Measurements from ENCODE around the gene ANKRD29. TPM values are rescaled to one million over a fixed set of nuclear protein-coding genes. Genes with fewer than 3 reads are reported as not detected.

ANKRD29 gene
- total and polyA plus RNA-seq, 8 donors, result 1.2 to 150 (median 10.6) TPM

DNA sequence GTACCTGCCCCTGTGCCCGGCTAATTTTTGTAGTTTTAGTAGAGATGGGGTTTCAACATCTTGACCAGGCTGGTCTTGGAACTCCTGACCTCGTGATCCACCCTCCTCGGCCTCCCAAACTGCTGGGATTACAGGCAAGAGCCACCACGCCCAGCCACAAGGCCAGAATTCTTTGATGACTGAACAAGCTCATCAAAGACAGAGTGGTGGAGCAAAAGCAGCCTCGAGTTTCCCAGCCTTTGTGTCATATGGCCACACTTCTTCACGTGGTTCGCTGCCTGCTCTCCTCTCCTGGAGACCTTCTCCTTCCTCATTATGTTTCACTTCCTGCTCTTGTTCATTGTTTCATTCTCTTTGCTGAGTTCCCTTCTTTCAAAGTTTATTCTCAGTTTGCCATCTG, 66.5 kb downstream of the ANKRD29 start:
- Histone ChIP-seq H3K27ac (no peak overlapping the region), H3K4me1 (peaks cover 0 to 11% (median 5%) of the 10 kb centered on the region in 4 donors), H3K4me3 (no peak overlapping the region), H3K27me3 (no peaks in the 10 kb centered on the region), H3K36me3 (no peaks in the 10 kb centered on the region), H3K9me3 (no peaks in the 10 kb centered on the region)
- WGBS, 5 donors, result 73 to 88% (median 78%) methylated on average over 6 to 7 of the region's 7 CpGs
- no peak for DNase-seq
- intact Hi-C loops (cut with DNase I; ENCODE audit: low total_unique reads), result no loop called here
- TF ChIP-seq POLR2A (IDR thresholded peaks at IDR 0.05), result no peak

DNA sequence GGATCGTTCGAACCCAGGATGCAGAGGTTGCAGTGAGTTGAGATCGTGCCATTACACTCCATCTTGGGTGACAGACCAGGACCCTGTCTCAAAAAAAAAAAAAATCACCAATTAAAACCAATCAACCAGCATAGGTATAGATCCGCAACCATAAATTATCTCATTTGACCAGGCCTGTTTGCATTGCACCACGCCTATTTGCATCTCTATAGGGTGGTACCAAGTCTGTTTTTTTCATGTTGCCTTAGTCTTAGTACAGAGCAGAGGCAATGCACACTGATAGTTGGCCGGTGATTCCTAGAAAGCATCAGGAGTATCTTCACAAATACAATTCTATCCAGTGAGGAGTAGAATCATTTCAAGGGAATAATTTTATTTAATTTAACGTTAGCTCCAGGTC, 67.1 kb downstream of the ANKRD29 start:
- peaks cover 0 to 11% (median 6%) of the 10 kb centered on the region in 4 donors for H3K4me1 ChIP-seq
- 84 to 93% (median 86%) methylated on average over 7 of the region's 7 CpGs for WGBS, 5 donors
- TF ChIP-seq POLR2A (IDR thresholded peaks at IDR 0.05) (no peak), POLR2AphosphoS5 (IDR thresholded peaks at IDR 0.05) (no peak), EP300 (IDR thresholded peaks at IDR 0.05) (no peak)
- TF ChIP-seq, protein P1, sequence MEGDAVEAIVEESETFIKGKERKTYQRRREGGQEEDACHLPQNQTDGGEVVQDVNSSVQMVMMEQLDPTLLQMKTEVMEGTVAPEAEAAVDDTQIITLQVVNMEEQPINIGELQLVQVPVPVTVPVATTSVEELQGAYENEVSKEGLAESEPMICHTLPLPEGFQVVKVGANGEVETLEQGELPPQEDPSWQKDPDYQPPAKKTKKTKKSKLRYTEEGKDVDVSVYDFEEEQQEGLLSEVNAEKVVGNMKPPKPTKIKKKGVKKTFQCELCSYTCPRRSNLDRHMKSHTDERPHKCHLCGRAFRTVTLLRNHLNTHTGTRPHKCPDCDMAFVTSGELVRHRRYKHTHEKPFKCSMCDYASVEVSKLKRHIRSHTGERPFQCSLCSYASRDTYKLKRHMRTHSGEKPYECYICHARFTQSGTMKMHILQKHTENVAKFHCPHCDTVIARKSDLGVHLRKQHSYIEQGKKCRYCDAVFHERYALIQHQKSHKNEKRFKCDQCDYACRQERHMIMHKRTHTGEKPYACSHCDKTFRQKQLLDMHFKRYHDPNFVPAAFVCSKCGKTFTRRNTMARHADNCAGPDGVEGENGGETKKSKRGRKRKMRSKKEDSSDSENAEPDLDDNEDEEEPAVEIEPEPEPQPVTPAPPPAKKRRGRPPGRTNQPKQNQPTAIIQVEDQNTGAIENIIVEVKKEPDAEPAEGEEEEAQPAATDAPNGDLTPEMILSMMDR (IDR thresholded peaks at IDR 0.05), result no peak
- no peak for DNase-seq
- H3K36me3 ChIP-seq, result no peaks in the 10 kb centered on the region
- H3K27me3 ChIP-seq, result no peaks in the 10 kb centered on the region
- H3K27ac ChIP-seq, result no peak overlapping the region
- H3K9me3 ChIP-seq, result no peaks in the 10 kb centered on the region
- intact Hi-C loops (cut with DNase I; ENCODE audit: low total_unique reads), result no loop called here
- no peak overlapping the region for H3K4me3 ChIP-seq

DNA sequence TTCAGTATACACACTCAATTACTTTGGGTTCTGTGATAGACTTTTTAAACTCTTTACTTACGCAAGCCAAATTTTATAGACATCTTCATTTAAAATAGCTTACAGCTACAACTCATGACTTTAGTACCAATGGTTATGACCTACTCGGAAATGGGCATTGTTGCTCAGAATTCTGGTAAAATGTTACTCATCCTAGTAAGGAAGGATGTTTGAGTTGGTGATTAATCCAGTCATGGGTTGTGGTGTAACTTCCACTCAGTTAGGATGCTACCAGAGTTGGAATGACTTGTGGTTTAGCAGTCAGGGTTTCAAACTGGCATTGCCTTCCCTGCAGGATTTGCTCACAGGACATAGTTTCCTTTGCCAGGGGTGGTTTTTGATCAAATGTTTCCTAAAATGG, 69.0 kb downstream of the ANKRD29 start:
- intact Hi-C loops (cut with DNase I; ENCODE audit: low total_unique reads), result no loop called here
- H3K36me3 ChIP-seq, result no peaks in the 10 kb centered on the region
- H3K4me3 ChIP-seq, result no peak overlapping the region
- peaks cover 0 to 11% (median 6%) of the 10 kb centered on the region in 4 donors for H3K4me1 ChIP-seq
- H3K9me3 ChIP-seq, result no peaks in the 10 kb centered on the region
- H3K27ac ChIP-seq, result no peak overlapping the region
- TF ChIP-seq, protein P1 (IDR thresholded peaks at IDR 0.05), result no peak
- TF ChIP-seq EP300 (IDR thresholded peaks at IDR 0.05) (no peak), POLR2AphosphoS5 (IDR thresholded peaks at IDR 0.05) (no peak), POLR2A (IDR thresholded peaks at IDR 0.05) (no peak)
- H3K27me3 ChIP-seq, result no peaks in the 10 kb centered on the region
- WGBS, 5 donors, result 84 to 96% (median 91%) methylated on average over 2 of the region's 2 CpGs
- DNase-seq, result no peak

DNA sequence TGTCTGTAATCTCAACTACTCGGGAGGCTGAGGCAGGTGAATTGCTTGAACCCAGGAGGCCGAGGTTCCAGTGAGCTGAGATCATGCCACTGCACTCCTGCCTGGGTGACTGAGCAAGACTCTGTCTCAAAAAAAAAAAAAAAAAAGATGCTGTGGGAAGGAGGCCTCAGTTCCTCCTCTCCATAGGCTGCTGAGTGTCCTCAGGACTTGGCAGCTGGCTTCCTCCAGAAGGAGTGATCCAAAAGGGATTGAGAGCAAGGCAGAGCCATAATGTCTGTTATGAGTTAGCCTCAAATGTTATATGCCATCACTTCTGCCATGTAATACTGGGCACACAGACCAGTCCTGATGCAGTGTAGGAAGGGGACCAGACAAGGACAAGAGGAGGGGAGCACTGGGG, 69.8 kb downstream of the ANKRD29 start:
- TF ChIP-seq, protein P1 (IDR thresholded peaks at IDR 0.05), result no peak
- no peak for TF ChIP-seq POLR2A (IDR thresholded peaks at IDR 0.05)
- TF ChIP-seq EP300 (IDR thresholded peaks at IDR 0.05), result no peak
- no peak for TF ChIP-seq POLR2AphosphoS5 (IDR thresholded peaks at IDR 0.05)
- 89 to 100% (median 99%) methylated on average over 2 of the region's 2 CpGs for WGBS, 5 donors

DNA sequence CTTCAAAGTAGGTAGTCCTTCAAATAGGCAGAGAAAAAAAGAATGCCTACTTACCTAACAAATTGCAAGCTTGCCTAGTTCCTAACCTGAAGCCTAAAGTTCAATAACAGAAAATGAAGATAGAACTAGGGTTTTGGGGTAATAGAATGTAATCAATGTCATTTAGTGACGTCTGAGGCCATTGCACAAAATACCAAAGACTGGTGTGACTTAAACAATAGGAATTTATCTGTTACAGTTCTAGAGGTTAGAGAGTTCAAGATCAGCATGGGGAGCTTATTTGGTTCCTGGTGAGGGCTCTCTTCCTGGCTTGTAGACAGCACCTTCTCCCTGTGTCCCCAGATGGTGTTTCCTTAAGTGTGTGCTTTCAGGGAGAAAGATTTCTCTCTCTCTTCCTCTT, 71.7 kb downstream of the ANKRD29 start:
- Histone ChIP-seq H3K9me3 (no peaks in the 10 kb centered on the region), H3K27ac (no peak overlapping the region), H3K4me1 (peaks cover 0 to 13% (median 11%) of the 10 kb centered on the region in 4 donors), H3K4me3 (no peak overlapping the region), H3K36me3 (no peaks in the 10 kb centered on the region), H3K27me3 (no peaks in the 10 kb centered on the region)
- WGBS, 5 donors, result 0 to 50% (median 15%) methylated on average over 1 of the region's 1 CpG
- no peak for DNase-seq
- intact Hi-C loops (cut with DNase I; ENCODE audit: low total_unique reads), result no loop called here
- TF ChIP-seq POLR2AphosphoS5 (IDR thresholded peaks at IDR 0.05), result no peak
- no peak for TF ChIP-seq POLR2A (IDR thresholded peaks at IDR 0.05)
- no peak for TF ChIP-seq EP300 (IDR thresholded peaks at IDR 0.05)
- TF ChIP-seq, protein P1 (IDR thresholded peaks at IDR 0.05), result no peak

More for the DNA sequence above, 69.8 kb downstream of the ANKRD29 start:
- H3K27me3 ChIP-seq, result no peaks in the 10 kb centered on the region
- no peak for DNase-seq
- no peak overlapping the region for H3K4me3 ChIP-seq
- no peaks in the 10 kb centered on the region for H3K9me3 ChIP-seq
- intact Hi-C loops (cut with DNase I; ENCODE audit: low total_unique reads), result no loop called here
- no peak overlapping the region for H3K27ac ChIP-seq
- no peaks in the 10 kb centered on the region for H3K36me3 ChIP-seq
- peaks cover 0 to 11% (median 6%) of the 10 kb centered on the region in 4 donors for H3K4me1 ChIP-seq

Data from stomach (tissue), 9 donors.